KMS-11 (cell line): ENCODE data around the gene PIRT.

Source experiments
- H2AFZ ChIP-seq: fragments of 200-600 bp; sonication (generic); 2 replicates; pipeline ENCODE4 v1.6.1; 2016; ENCODE audit warnings: antibody characterized with exemption, mixed run types, low read depth
- H3K27ac ChIP-seq: fragments of 200-600 bp; sonication (generic); 2 replicates; pipeline ENCODE4 v1.6.1; 2016; ENCODE audit warnings: mild to moderate bottlenecking, mixed run types
- H3K27me3 ChIP-seq: fragments of 200-600 bp; sonication (generic); 2 replicates; pipeline ENCODE4 v1.6.1; 2017; ENCODE audit warnings: mild to moderate bottlenecking, low read depth, mixed run types, moderate library complexity; ENCODE audit not compliant: insufficient read depth
- H3K36me3 ChIP-seq: fragments of 200-600 bp; sonication (generic); 2 replicates; pipeline ENCODE4 v1.6.1; 2017; ENCODE audit warnings: mild to moderate bottlenecking, mixed run types; ENCODE audit not compliant: insufficient read depth
- H3K4me1 ChIP-seq: fragments of 200-600 bp; sonication (generic); 2 replicates; pipeline ENCODE4 v1.6.1; 2016; ENCODE audit warnings: mild to moderate bottlenecking, low read depth, mixed run types; ENCODE audit not compliant: poor library complexity, severe bottlenecking
- H3K4me2 ChIP-seq: fragments of 200-600 bp; sonication (generic); 2 replicates; pipeline ENCODE4 v1.7.0; 2016; ENCODE audit warnings: mild to moderate bottlenecking, mixed run types
- H3K4me3 ChIP-seq: fragments of 200-600 bp; sonication (generic); IDR thresholded peaks from 2 replicates; pipeline ENCODE4 v1.6.1; 2017; ENCODE audit warnings: low read depth, low read length, mixed read lengths; ENCODE audit not compliant: insufficient read depth
- H3K79me2 ChIP-seq: fragments of 200-600 bp; sonication (generic); 2 replicates; pipeline ENCODE4 v1.6.1; 2016; ENCODE audit warnings: low read depth, mixed run types; ENCODE audit not compliant: insufficient read depth
- H3K9ac ChIP-seq: fragments of 200-600 bp; sonication (generic); 2 replicates; pipeline ENCODE4 v1.6.1; 2016; ENCODE audit warnings: mild to moderate bottlenecking, mixed run types
- H4K20me1 ChIP-seq: fragments of 200-600 bp; sonication (generic); 2 replicates; pipeline ENCODE4 v1.6.1; 2016; ENCODE audit warnings: mild to moderate bottlenecking, mixed run types; ENCODE audit not compliant: insufficient read depth
- CTCF ChIP-seq: fragments of 200-600 bp; sonication (generic); conservative IDR thresholded peaks from 2 replicates; pipeline ENCODE4 v1.6.1; 2017; ENCODE audit warnings: low read depth, mild to moderate bottlenecking, antibody characterized with exemption, low read length, moderate library complexity, mixed read lengths

The PIRT gene

GRCh38 chr17:10803830-10804475 is 33.9 kb downstream of the PIRT start, which contains the start of gene TMEM238L:
Gene TMEM238L (minus strand): TSS chr17:10804099. CDS start chr17:10803963, 136 bp downstream.
- H3K36me3 ChIP-seq = no peaks in the 10 kb centered on the region
- H3K27ac ChIP-seq = no peak within 1 kb of the TSS
- H3K79me2 ChIP-seq = no peaks in the 10 kb centered on the region
- H3K4me3 ChIP-seq = no peak within 1 kb of the TSS
- no peaks in the 10 kb centered on the region for H4K20me1 ChIP-seq
- no peak for TF ChIP-seq CTCF
- no peaks in the 10 kb centered on the region for H3K27me3 ChIP-seq
- H3K4me2 ChIP-seq = no peak within 1 kb of the TSS
- no peak within 1 kb of the TSS for H3K9ac ChIP-seq
- H3K4me1 ChIP-seq = no peaks in the 10 kb centered on the region
- no peak within 1 kb of the TSS for H2AFZ ChIP-seq

DNA sequence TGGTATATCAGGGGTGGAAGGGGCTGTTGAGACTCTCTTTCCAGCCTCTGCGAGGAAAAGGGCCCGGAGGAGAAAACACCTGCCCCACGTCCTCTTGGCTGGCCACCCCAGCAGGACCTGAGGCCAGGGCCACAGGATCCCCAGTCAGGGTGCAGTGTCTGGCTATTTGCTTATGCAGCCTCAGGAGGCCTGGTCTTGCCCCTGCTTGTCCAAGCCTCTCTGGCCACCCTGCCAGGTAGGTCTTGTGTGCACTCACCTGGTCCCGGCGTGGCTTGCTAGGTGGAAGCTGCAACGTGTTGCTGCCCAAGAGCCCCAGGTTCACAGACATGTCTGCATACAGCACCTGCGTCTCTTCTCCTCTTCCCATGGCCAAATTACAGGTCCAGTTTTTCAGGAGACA is 34.5 kb downstream of the PIRT start:
- Histone ChIP-seq H4K20me1 (no peaks in the 10 kb centered on the region), H2AFZ (no peak overlapping the region), H3K79me2 (no peaks in the 10 kb centered on the region), H3K4me3 (no peak overlapping the region), H3K4me2 (no peak overlapping the region), H3K4me1 (no peaks in the 10 kb centered on the region), H3K27me3 (no peaks in the 10 kb centered on the region), H3K27ac (no peak overlapping the region), H3K36me3 (no peaks in the 10 kb centered on the region), H3K9ac (no peak overlapping the region)
- no peak for TF ChIP-seq CTCF

- Histone ChIP-seq H3K27me3 (no peaks in the 10 kb centered on the region), H3K4me3 (no peak overlapping the region), H3K4me2 (no peak overlapping the region), H4K20me1 (no peaks in the 10 kb centered on the region), H3K4me1 (no peaks in the 10 kb centered on the region), H2AFZ (no peak overlapping the region), H3K79me2 (no peaks in the 10 kb centered on the region), H3K36me3 (no peaks in the 10 kb centered on the region), H3K9ac (no peak overlapping the region), H3K27ac (no peak overlapping the region)
- TF ChIP-seq CTCF = no peak
These were observed 35.2 kb downstream of the PIRT start for GRCh38 chr17:10802496-10803284.

DNA sequence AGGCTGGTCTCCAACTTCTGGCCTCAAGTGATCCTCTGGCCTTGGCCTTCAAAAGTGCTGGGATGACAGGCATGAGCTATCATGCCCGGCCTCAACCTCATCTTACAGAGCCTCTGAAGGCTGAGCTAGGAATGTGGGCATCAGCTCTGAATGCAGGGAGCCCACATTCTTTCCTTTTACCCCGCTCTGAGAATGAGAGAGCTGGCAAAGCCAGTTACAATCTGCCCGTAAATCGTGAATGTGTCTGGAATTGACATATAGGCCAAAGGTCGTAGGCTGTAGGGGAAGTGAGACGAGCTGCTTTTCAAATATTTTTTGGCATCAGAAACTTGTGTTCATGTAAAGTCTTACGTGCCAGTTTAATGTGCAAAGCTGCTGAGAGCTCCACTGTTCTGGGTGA is 38.5 kb downstream of the PIRT start:
- Histone ChIP-seq H4K20me1 (no peaks in the 10 kb centered on the region), H3K9ac (no peak overlapping the region), H3K4me2 (no peak overlapping the region), H2AFZ (no peak overlapping the region), H3K4me3 (no peak overlapping the region), H3K27ac (no peak overlapping the region), H3K27me3 (no peaks in the 10 kb centered on the region), H3K36me3 (no peaks in the 10 kb centered on the region), H3K79me2 (no peaks in the 10 kb centered on the region), H3K4me1 (no peaks in the 10 kb centered on the region)
- TF ChIP-seq CTCF = no peak
